AG10803 (cell line): ENCODE results near the gene SLC46A2.

Experiments
- DNase-seq: peaks from one replicate; pipeline ENCODE4 v3.0.0; 2010; ENCODE audit warnings: low read depth
- H3K4me3 ChIP-seq: 2 replicates; pipeline ENCODE4 v1.5.1; 2011; ENCODE audit warnings: mild to moderate bottlenecking, low read length, control low read depth
- TF ChIP-seq, protein P1 (sequence below): conservative IDR thresholded peaks from 2 replicates; pipeline ENCODE4 v1.5.1; 2011; ENCODE audit warnings: mild to moderate bottlenecking, low read length, control low read depth, inconsistent platforms

The SLC46A2 gene

DNA sequence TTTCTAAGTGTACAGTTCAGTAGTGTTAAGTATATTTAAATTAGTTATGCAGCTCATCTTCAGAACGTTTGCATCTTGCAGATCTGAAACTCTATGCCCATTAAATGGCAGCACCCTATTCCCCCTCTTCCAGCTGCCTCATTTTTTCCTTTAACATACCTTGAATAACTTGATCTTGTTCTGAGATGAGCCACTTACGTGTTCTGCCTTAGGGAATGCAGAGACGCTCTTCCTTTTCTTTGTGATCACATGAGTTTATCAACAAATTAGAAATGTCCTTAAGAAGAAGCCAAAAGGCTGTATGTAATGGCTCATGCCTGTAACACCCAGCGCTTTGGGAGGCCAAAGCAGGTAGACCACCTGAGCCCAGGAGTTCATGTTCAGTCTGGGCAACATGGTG, 57.6 kb downstream of the SLC46A2 start:
- no peak for DNase-seq
- TF ChIP-seq, protein P1, sequence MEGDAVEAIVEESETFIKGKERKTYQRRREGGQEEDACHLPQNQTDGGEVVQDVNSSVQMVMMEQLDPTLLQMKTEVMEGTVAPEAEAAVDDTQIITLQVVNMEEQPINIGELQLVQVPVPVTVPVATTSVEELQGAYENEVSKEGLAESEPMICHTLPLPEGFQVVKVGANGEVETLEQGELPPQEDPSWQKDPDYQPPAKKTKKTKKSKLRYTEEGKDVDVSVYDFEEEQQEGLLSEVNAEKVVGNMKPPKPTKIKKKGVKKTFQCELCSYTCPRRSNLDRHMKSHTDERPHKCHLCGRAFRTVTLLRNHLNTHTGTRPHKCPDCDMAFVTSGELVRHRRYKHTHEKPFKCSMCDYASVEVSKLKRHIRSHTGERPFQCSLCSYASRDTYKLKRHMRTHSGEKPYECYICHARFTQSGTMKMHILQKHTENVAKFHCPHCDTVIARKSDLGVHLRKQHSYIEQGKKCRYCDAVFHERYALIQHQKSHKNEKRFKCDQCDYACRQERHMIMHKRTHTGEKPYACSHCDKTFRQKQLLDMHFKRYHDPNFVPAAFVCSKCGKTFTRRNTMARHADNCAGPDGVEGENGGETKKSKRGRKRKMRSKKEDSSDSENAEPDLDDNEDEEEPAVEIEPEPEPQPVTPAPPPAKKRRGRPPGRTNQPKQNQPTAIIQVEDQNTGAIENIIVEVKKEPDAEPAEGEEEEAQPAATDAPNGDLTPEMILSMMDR = no peak
- H3K4me3 ChIP-seq = no peak overlapping the region

DNA sequence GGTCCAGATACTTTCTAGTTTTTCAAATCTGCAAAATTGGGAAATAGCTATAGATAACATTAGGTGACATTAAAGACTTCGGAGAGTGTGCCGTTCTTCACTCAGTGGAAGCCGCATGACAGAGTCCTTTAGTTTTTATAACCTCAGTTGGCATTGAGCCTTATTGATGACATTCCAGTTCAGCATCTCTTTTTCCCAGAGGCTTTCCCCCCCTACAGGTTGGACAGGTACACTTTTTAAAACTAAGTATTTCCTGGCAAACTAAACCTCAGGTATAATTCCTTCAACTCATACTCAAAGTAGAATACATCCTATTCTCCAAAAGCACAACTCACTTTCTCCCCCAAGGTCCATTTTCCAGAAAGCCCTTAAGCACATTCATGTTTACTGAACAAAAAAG, 58.7 kb downstream of the SLC46A2 start:
- TF ChIP-seq, protein P1 = no peak
- no peak for DNase-seq
- H3K4me3 ChIP-seq = no peak overlapping the region

DNA sequence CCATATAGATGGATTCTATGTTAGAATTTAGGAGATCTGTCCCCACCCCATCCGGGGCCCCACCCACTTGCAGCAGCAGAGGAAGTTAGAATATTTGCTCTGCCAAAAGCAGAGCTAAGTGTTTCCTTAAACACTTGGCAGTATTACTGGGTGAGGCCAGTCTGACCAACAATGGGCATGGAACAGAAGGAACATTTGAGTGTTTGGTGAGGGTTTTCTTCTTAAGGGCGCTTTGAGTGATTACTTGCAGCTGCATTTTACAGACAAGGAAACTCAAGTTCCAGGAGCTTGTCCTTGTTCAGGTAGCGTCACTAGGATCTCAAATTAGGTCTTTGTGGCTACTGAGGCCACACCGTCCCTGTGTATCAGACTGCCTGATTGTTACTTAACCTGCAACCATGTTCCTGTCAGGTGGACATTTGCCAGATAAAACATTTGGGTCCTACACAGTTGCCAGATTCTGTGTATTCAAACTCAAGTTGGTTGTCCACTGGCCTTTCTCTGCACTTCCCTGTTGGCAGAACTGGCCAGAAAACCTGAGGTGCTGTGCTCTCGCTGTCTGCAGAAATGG, 59.3 kb downstream of the SLC46A2 start:
- TF ChIP-seq, protein P1 = no peak
- no peak overlapping the region for H3K4me3 ChIP-seq
- peak; percentile 13 for DNase-seq
